HepG2 (cell line): ENCODE results near the gene POC1A. TPM values are rescaled to one million over a fixed set of nuclear protein-coding genes. Genes with fewer than 3 reads are reported as not detected.

Experiments used
- CEBPG ChIP-seq: IDR thresholded peaks from 2 replicates; pipeline ENCODE4 v1.6.1; 2016
- CREB3 ChIP-seq: sonication (generic); formaldehyde crosslinking; IDR thresholded peaks from 2 replicates; pipeline ENCODE4 v1.5.0; 2020; ENCODE audit warnings: missing genetic modification reagents
- FOSL2 ChIP-seq: sonication (generic); formaldehyde crosslinking; IDR thresholded peaks from 2 replicates; pipeline ENCODE4 v1.4.0; 2020; ENCODE audit warnings: missing genetic modification reagents
- HMG20B ChIP-seq: conservative IDR thresholded peaks from 2 replicates; pipeline ENCODE4 v1.6.1; 2016; ENCODE audit warnings: missing genetic modification reagents, missing compliant biosample characterization
- JUND ChIP-seq: sonication (generic); formaldehyde crosslinking; IDR thresholded peaks from 2 replicates; pipeline ENCODE4 v1.8.0; 2022; ENCODE audit warnings: mild to moderate bottlenecking, missing genetic modification reagents
- MZF1 ChIP-seq: sonication (generic); formaldehyde crosslinking; IDR thresholded peaks from 2 replicates; pipeline ENCODE4 v1.8.1; 2023; ENCODE audit warnings: mild to moderate bottlenecking, missing genetic modification reagents, borderline replicate concordance
- NAIF1 ChIP-seq: sonication (generic); formaldehyde crosslinking; IDR thresholded peaks from 2 replicates; pipeline ENCODE4 v1.5.0; 2020; ENCODE audit warnings: mild to moderate bottlenecking, missing genetic modification reagents, borderline replicate concordance
- NFYB ChIP-seq: sonication (generic); formaldehyde crosslinking; IDR thresholded peaks from 2 replicates; pipeline ENCODE4 v1.4.0; 2020; ENCODE audit warnings: missing genetic modification reagents
- NR2F1 ChIP-seq, 2 experiments: fragments of 450-650 bp in 1 of 2; formaldehyde crosslinking in 1 of 2; IDR thresholded peaks; 2 replicates each; pipeline versions ENCODE4 v1.5.0 to v1.6.1; 2016 to 2020; ENCODE audit warnings: mild to moderate bottlenecking in 1 of 2, missing compliant biosample characterization in 1 of 2, missing genetic modification reagents in 1 of 2, moderate library complexity in 1 of 2
- NR2F2 ChIP-seq: IDR thresholded peaks from 2 replicates; pipeline ENCODE4 v1.6.1; 2012; ENCODE audit warnings: low read depth, inconsistent platforms, borderline replicate concordance
- RARG ChIP-seq: sonication (generic); formaldehyde crosslinking; IDR thresholded peaks from 2 replicates; pipeline ENCODE4 v1.4.0; 2020; ENCODE audit warnings: low read depth, mild to moderate bottlenecking, missing genetic modification reagents
- SNRNP70 ChIP-seq: fragments of 200-400 bp; formaldehyde crosslinking; IDR thresholded peaks from 2 replicates; pipeline ENCODE4 v1.6.1; 2017; ENCODE audit warnings: mild to moderate bottlenecking, low read depth, low read length, moderate library complexity
- STAT5B ChIP-seq: sonication (generic); formaldehyde crosslinking; IDR thresholded peaks from 2 replicates; pipeline ENCODE4 v1.4.0; 2020; ENCODE audit warnings: missing genetic modification reagents
- ZBTB33 ChIP-seq: sonication (generic); formaldehyde crosslinking; IDR thresholded peaks from 2 replicates; pipeline ENCODE4 v1.4.0; 2020; ENCODE audit warnings: missing genetic modification reagents
- ZFAT ChIP-seq: sonication (generic); formaldehyde crosslinking; conservative IDR thresholded peaks from 2 replicates; pipeline ENCODE4 v1.8.1; 2023; ENCODE audit warnings: missing genetic modification reagents, inconsistent platforms
- ZFP82 ChIP-seq: sonication (generic); formaldehyde crosslinking; IDR thresholded peaks from 2 replicates; pipeline ENCODE4 v1.5.1; 2020; ENCODE audit warnings: mild to moderate bottlenecking, missing genetic modification reagents, borderline replicate concordance
- ZNF335 ChIP-seq: sonication (generic); formaldehyde crosslinking; IDR thresholded peaks from 2 replicates; pipeline ENCODE4 v1.4.0; 2020; ENCODE audit warnings: missing genetic modification reagents
- ZNF441 ChIP-seq: sonication (generic); formaldehyde crosslinking; IDR thresholded peaks from 2 replicates; pipeline ENCODE4 v1.7.0; 2021; ENCODE audit warnings: missing genetic modification reagents, borderline replicate concordance
- ZNF639 ChIP-seq: conservative IDR thresholded peaks from 2 replicates; pipeline ENCODE4 v1.6.1; 2018; ENCODE audit warnings: missing genetic modification reagents
- ZNF780A ChIP-seq: sonication (generic); formaldehyde crosslinking; IDR thresholded peaks from 2 replicates; pipeline ENCODE4 v1.8.0; 2022; ENCODE audit warnings: mild to moderate bottlenecking, missing genetic modification reagents, moderate library complexity
- polyA plus RNA-seq, 8 experiments: library from polyadenylated mRNA; depleted of rRNA in 3 of 8; stranded (reverse) in 7 of 8; unstranded in 1 of 8; fragments of >200 nt; fragmentation: Illumina TruSeq in 4 of 8; extraction: Trizol in 4 of 8; gene quantifications; 2 replicates each; pipeline versions ENCODE4 v1.2.1 to v1.2.3, GENCODE V29; 2011 to 2016; ENCODE audit warnings: low read depth in 4 of 8, missing spikeins in 1 of 8, mixed read lengths in 1 of 8; ENCODE audit not compliant: insufficient read depth in 1 of 8
- total RNA-seq, 5 experiments: library from RNA; depleted of rRNA; stranded (reverse); fragments of >200 nt; fragmentation: Illumina TruSeq; extraction: Trizol; gene quantifications; 2 replicates each; pipeline ENCODE4 v1.2.3, GENCODE V29; 2016; ENCODE audit warnings: low read depth in 1 of 5
- TF ChIP-seq, protein P1 (sequence below), 2 experiments: sonication (generic) in 1 of 2; formaldehyde crosslinking in 1 of 2; IDR thresholded peaks; 2 replicates each; pipeline versions ENCODE4 v1.6.1 to v1.9.0; 2014 to 2022; ENCODE audit warnings: antibody characterized with exemption in 1 of 2, borderline replicate concordance in 1 of 2, inconsistent platforms in 1 of 2, low read depth in 1 of 2, missing genetic modification reagents in 1 of 2

POC1A gene
- total and polyA plus RNA-seq, 2 of the 13 experiments (the other 11 are each of a cell fraction or from before 2014, with no cell fraction given): 14.6 to 20.0 TPM

GRCh38 chr3:52128118-52128683, 26.0 kb downstream of the POC1A start (continued):
- TF ChIP-seq CEBPG (CRISPR knock-in tag) (0 out of 2 replicates have a peak, but pooled peaks have one; percentile 13), NFYB (CRISPR knock-in tag) (no peak), JUND (CRISPR knock-in tag) (no peak), STAT5B (CRISPR knock-in tag) (no peak), NAIF1 (no peak), ZNF335 (CRISPR knock-in tag) (0 out of 2 replicates have a peak, but pooled peaks have one; percentile 17), HMG20B (CRISPR knock-in tag) (no peak), ZNF780A (CRISPR knock-in tag) (no peak), CREB3 (CRISPR knock-in tag) (no peak), FOSL2 (CRISPR knock-in tag) (peak; percentile 88), ZNF441 (CRISPR knock-in tag) (no peak), MZF1 (CRISPR knock-in tag) (no peak), ZFAT (CRISPR knock-in tag) (no peak), ZFP82 (CRISPR knock-in tag) (no peak), NR2F2 (no peak), RARG (CRISPR knock-in tag) (no peak), ZBTB33 (CRISPR knock-in tag) (peak; percentile 28; the same call in 1 of the 2 replicates), NR2F1 (CRISPR knock-in tag; IDR thresholded peaks at IDR 0.05) (0 out of 4 replicates have a peak, but pooled peaks have one; percentile 22 to 48), SNRNP70 (no peak), ZNF639 (CRISPR knock-in tag) (no peak)
- TF ChIP-seq, protein P1, sequence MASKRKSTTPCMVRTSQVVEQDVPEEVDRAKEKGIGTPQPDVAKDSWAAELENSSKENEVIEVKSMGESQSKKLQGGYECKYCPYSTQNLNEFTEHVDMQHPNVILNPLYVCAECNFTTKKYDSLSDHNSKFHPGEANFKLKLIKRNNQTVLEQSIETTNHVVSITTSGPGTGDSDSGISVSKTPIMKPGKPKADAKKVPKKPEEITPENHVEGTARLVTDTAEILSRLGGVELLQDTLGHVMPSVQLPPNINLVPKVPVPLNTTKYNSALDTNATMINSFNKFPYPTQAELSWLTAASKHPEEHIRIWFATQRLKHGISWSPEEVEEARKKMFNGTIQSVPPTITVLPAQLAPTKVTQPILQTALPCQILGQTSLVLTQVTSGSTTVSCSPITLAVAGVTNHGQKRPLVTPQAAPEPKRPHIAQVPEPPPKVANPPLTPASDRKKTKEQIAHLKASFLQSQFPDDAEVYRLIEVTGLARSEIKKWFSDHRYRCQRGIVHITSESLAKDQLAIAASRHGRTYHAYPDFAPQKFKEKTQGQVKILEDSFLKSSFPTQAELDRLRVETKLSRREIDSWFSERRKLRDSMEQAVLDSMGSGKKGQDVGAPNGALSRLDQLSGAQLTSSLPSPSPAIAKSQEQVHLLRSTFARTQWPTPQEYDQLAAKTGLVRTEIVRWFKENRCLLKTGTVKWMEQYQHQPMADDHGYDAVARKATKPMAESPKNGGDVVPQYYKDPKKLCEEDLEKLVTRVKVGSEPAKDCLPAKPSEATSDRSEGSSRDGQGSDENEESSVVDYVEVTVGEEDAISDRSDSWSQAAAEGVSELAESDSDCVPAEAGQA (IDR thresholded peaks at IDR 0.05; ENCODE audit: low read depth): no peak
- TF ChIP-seq, protein P1 (CRISPR knock-in tag; IDR thresholded peaks at IDR 0.05; ENCODE audit: borderline replicate concordance): no peak
